ENCODE measurements around the gene LPP. TPM values are rescaled to one million over a fixed set of nuclear protein-coding genes. Genes with fewer than 3 reads are reported as not detected.

The LPP gene
- total and polyA plus RNA-seq, 10 of the 15 experiments (the other 5 are each of a cell fraction or from before 2014, with no cell fraction given) = under 0.01 to 0.62 (median 0.03) TPM

DNA sequence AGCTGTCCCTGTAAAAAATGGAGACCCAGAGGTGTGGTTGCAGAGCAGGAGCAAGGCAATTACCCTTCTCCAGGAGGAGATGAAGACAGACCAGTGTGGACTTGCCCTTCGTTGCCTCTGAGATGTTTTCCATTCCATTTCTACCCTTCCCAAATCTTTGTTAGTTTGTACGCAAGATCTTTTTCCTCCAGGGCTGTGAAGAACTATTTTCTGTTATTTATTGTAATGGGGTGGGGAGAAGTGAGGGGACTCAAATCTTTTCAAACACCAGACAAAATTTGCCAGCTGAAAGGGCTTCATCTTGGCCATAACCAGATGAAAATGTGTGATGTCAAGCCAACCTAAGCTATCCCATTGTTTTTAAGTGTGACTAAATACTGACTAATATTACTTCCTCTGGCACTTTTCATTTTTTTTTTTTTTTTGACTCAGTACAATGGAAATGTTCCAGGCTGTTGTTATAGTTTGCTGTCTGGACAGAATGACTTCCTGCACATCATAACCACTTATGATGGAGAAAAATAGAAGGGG lies 746.5 kb downstream of the LPP start (continued):
- TF ChIP-seq, protein P1, sequence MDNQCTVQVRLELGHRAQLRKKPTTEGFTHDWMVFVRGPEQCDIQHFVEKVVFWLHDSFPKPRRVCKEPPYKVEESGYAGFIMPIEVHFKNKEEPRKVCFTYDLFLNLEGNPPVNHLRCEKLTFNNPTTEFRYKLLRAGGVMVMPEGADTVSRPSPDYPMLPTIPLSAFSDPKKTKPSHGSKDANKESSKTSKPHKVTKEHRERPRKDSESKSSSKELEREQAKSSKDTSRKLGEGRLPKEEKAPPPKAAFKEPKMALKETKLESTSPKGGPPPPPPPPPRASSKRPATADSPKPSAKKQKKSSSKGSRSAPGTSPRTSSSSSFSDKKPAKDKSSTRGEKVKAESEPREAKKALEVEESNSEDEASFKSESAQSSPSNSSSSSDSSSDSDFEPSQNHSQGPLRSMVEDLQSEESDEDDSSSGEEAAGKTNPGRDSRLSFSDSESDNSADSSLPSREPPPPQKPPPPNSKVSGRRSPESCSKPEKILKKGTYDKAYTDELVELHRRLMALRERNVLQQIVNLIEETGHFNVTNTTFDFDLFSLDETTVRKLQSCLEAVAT (IDR thresholded peaks at IDR 0.05) = no peak
- no peak for TF ChIP-seq ZBTB4 (CRISPR knock-in tag; IDR thresholded peaks at IDR 0.05)
- TF ChIP-seq, protein P2, sequence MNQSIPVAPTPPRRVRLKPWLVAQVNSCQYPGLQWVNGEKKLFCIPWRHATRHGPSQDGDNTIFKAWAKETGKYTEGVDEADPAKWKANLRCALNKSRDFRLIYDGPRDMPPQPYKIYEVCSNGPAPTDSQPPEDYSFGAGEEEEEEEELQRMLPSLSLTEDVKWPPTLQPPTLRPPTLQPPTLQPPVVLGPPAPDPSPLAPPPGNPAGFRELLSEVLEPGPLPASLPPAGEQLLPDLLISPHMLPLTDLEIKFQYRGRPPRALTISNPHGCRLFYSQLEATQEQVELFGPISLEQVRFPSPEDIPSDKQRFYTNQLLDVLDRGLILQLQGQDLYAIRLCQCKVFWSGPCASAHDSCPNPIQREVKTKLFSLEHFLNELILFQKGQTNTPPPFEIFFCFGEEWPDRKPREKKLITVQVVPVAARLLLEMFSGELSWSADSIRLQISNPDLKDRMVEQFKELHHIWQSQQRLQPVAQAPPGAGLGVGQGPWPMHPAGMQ (IDR thresholded peaks at IDR 0.05; ENCODE audit: borderline replicate concordance) = no peak
- TF ChIP-seq CBX3 (IDR thresholded peaks at IDR 0.05; ENCODE audit: borderline replicate concordance, low read depth) = no peak
- TF ChIP-seq ASH2L (IDR thresholded peaks at IDR 0.05; ENCODE audit: borderline replicate concordance, low read depth) = no peak
- TF ChIP-seq MYB (IDR thresholded peaks at IDR 0.05; ENCODE audit: borderline replicate concordance, low read depth, low read length) = no peak

All from GM12878 (cell line).